ENCODE data around the gene KTN1.

- no peak for TF ChIP-seq CTCF (IDR thresholded peaks at IDR 0.05; ENCODE audit: insufficient read depth, low read depth, low read length)
- TF ChIP-seq EZH2 (IDR thresholded peaks at IDR 0.05; ENCODE audit: insufficient read depth, low read length), result no peak
Measured at GRCh38 chr14:55711175-55711811, 131.3 kb downstream of the KTN1 start.
